ENCODE measurements around the gene SYT10.
"Not testable (repeated sequence)": the region's sequence is repeated elsewhere in the genome, so short reads cannot be mapped to it uniquely, and the experiment has no call there.

The SYT10 gene

GRCh38 chr12:33331961-33332398 lies 107.6 kb downstream of the SYT10 start:
- DNase-seq: not testable (repeated sequence)

DNA sequence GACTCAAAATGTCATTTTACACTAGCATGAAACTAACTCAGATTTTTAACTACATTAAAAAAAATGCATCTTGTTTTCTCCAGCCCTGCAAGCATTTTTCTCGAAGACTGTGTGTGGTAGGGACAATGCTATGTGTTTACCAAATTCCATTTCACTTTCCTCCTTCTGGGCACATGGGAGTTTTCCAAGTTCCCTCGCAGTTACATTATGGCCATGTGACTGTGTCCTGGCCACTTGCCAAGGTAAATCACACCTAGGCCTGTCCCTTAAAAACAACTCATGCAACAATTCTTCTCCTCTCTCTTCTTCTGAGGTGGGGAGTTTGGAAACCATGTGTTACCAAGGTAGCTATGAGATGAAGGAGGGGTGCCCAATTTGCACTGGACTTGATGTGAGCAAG lies 108.7 kb downstream of the SYT10 start:
- DNase-seq: no peak

All from stimulated activated naive CD4-positive, alpha-beta T cell (primary cell).